DMS 273 (cell line): ENCODE measurements around the gene OR5K2.

ENCODE experiments used
- DNase-seq: peaks from one replicate; lab custom pipeline; 2025; ENCODE audit not compliant: unreplicated experiment; lab: John Stamatoyannopoulos, UW

The OR5K2 gene

GRCh38 chr3:98521897-98522543, 24.5 kb downstream of the OR5K2 start:
- DNase-seq: peak; percentile 75

GRCh38 chr3:98522544-98523281, 25.2 kb downstream of the OR5K2 start, which contains the start of gene CLDND1:
Gene CLDND1 (minus strand): TSS chr3:98522902. CDS start chr3:98521424, 1,478 bp downstream.
- peak; percentile 100 for DNase-seq

DNA sequence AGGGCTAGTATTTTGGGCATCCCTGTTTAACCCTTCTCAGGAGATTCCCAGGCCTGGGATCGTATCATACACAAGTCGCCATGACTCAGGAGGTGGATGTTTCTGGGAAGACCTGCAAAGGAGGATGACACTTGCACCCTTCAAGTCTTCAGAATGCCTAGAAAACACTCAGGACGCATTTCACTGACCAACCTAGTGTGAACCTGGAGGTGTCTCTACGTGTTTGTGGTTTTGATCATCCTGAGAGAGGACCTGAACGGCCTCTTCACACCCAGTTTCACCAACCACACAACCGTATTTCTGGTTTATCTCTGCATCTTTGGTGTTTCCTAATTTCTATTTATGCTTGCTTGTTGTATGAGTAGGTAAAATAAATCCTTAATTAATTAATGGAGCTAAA, 28.0 kb downstream of the OR5K2 start:
- DNase-seq: no peak

- no peak for DNase-seq
These were observed 31.2 kb downstream of the OR5K2 start for GRCh38 chr3:98528474-98529346.

GRCh38 chr3:98529856-98530459, 32.5 kb downstream of the OR5K2 start:
- DNase-seq: no peak

GRCh38 chr3:98530676-98531075, 33.2 kb downstream of the OR5K2 start:
- DNase-seq: no peak

DNA sequence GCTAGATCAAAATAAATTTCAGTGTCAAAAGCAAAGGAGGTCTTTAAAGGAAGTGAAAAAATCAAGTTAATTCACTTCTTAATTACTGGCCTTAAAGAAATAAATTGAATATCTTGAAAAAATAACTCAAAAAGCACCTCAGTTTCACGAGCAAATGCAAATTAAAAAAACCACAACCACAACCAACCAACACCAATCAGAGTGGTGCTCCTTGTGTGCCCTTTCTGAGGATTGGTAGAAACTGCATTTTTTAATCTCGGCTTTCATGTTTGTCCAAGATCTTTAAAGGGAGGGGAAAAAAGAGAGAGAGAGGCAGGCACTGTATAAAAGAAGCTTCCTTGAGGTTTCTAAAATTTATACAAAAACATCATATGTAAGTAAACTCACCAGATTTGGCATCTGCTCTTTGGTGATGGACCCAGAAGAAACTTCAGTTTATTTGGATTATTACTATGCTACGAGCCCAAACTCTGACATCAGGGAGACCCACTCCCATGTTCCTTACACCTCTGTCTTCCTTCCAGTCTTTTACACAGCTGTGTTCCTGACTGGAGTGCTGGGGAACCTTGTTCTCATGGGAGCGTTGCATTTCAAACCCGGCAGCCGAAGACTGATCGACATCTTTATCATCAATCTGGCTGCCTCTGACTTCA, 34.3 kb downstream of the OR5K2 start, which contains the start of gene GPR15:
GPR15 (plus strand) TSS at position 357 of the 653 bp plus-strand sequence; CDS start at position 413, 56 bp downstream.
- DNase-seq: no peak

DNA sequence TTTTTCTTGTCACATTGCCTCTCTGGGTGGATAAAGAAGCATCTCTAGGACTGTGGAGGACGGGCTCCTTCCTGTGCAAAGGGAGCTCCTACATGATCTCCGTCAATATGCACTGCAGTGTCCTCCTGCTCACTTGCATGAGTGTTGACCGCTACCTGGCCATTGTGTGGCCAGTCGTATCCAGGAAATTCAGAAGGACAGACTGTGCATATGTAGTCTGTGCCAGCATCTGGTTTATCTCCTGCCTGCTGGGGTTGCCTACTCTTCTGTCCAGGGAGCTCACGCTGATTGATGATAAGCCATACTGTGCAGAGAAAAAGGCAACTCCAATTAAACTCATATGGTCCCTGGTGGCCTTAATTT, 34.8 kb downstream of the OR5K2 start:
- peak; percentile 50 for DNase-seq

DNA sequence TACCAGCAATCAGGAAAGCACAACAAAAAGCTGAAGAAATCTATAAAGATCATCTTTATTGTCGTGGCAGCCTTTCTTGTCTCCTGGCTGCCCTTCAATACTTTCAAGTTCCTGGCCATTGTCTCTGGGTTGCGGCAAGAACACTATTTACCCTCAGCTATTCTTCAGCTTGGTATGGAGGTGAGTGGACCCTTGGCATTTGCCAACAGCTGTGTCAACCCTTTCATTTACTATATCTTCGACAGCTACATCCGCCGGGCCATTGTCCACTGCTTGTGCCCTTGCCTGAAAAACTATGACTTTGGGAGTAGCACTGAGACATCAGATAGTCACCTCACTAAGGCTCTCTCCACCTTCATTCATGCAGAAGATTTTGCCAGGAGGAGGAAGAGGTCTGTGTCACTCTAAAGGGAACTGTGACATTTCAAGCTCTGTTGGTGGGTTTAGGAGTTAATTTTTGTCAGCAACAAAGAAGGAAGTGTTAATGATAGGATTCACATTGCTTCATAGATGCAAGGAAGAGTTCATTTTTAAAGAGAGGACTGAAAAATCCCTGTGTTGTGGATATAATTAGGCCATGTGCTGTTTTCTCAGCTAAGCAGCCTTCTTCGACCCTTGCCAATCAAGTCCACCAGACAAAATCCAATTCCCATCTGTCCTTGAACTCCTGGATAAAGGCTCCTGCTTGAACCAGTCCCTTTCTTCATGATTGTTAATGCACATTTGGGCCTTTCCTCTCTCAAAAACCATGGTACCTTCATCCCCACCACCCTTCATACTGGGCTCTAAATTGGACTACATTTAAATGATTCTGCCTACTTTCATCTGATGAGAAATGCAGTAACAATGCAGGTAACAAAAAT, 35.5 kb downstream of the OR5K2 start:
- peak; percentile 59 for DNase-seq

DNA sequence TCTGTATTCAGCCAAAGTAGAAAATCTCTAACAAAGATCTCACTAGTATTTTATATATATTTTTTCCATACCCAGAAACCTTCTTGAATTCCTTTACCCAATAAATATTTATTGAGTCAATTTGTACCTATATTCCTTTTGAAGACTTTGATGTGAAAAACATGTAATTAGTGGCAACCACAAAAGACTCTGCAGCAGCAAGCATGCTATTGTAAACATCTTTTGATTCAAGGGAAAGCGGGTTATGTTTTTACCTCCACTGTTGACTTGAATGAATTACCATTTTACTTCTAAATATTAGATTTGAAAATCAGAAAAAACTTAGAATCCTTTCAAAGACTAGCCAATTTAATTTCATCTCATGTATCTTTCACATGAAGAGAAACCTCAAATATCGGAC, 36.7 kb downstream of the OR5K2 start:
- peak; percentile 19 for DNase-seq

DNA sequence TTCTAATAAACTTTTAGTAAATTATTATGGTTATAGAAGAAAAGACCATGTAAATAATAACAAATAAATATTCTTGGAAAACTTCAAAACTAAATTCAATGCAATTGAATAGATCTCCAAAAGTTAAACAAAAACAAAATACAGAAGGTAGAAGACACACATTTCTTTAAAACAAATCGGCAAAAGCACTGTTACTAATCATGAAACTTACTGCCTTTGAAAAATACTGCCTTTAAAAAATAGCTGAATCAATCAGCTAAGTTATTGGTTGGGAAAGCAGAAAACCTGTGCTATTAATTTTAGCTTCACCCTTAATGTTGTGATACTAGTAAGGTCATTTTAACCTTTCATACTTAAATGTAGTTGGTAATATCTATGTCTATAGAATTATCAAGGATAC, 37.3 kb downstream of the OR5K2 start:
- no peak for DNase-seq

DNA sequence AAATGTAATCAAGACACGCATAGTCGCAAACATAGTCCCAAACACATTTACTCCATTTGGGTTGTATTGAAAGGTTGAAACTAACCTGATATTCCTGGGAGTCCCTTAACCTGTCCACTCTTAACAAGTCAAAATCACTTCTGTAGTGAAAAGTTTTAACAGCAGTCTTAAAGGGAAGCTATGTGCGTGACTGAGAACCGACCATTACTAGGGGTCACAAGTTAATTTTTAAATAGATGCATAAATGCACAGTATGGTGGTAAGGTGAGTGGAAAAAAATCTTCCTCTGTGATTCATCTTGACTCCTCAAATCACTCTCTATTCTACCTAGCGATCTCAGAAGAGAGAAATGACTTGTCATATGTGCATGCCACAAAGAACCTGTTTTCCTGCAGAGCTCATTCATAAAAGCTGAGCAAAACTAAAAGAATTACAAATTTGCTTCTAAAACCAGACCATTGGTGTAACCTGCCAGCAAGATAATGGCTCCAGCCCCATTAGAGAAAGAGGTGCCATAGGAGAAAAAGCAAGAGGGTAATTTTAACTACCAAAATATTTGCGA, 39.1 kb downstream of the OR5K2 start:
- no peak for DNase-seq

DNA sequence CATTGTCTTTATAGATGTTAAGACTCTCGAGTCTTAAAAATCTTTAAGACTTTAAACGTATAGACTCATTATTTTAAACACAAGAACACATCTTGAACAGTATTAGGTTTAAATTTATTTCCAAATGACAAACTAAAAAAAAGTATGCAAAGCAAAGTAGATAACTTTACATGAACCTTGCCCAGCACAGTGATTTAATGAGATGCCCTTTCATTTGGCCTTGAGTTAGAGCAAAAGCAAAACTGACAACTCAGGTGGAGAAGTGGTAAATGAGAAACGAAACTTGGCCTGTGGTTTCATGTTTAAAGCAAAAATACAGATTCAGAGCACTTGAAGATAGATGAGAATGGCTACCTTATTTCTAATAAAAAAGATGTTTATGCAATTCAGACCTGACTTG, 42.9 kb downstream of the OR5K2 start:
- no peak for DNase-seq

DNA sequence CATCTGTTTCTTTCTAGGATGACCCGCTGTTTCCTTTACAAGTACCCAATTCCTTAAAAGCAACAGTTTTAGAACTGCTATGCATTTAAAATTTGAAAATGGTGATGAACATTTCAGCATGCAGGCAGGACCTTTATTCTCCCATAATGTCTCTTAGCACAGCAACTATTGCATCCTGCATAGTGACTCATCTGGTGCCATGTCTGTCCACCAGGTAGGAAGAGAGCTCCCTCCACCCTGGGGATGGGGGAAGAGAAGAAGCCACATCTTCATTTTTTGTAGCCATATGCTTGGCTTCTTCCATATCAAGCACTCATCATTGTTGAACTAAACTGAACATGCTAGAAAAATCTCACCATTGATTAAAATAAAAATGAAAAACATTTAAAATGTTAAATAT, 44.2 kb downstream of the OR5K2 start:
- no peak for DNase-seq

- DNase-seq: peak; percentile 31
These were observed 45.1 kb downstream of the OR5K2 start for GRCh38 chr3:98542623-98543022.

- peak; percentile 12 for DNase-seq
These were observed 48.5 kb downstream of the OR5K2 start for GRCh38 chr3:98545940-98546339.
